ENCODE results near the gene KCTD3. TPM values are rescaled to one million over a fixed set of nuclear protein-coding genes. Genes with fewer than 3 reads are reported as not detected.

KCTD3 gene
- polyA plus RNA-seq (ENCODE audit: insufficient read length in 12 of 12): 10 to 100 TPM in 11 of 12 donors, not detected in 1; 37.3 to 62.1 (median 48.8) TPM
- long read RNA-seq, donor 1, partial matches to known transcripts: 10 of 17 reads
- long read RNA-seq, donor 1, other reads (novel, unspliced or antisense): 0 of 17 reads
- long read RNA-seq, donor 2, transcript KCTD3-201 (18 exons, 3,931 nt): major isoform, 8 of 10 reads
- long read RNA-seq, donor 2, partial matches to known transcripts: 0 of 10 reads
- long read RNA-seq, donor 2, other reads (novel, unspliced or antisense): 0 of 10 reads
- long read RNA-seq, donor 3, partial matches to known transcripts: 0 of 7 reads
- long read RNA-seq, donor 3, other reads (novel, unspliced or antisense): 0 of 7 reads
- long read RNA-seq, donor 4, partial matches to known transcripts: 0 of 3 reads
- long read RNA-seq, donor 4, other reads (novel, unspliced or antisense): 0 of 3 reads
- long read RNA-seq, donor 5, partial matches to known transcripts: 13 of 19 reads
- long read RNA-seq, donor 5, other reads (novel, unspliced or antisense): 0 of 19 reads
- long read RNA-seq, donor 6, partial matches to known transcripts: 0 of 6 reads
- long read RNA-seq, donor 6, other reads (novel, unspliced or antisense): 0 of 6 reads
- long read RNA-seq, donor 7: 0 reads
- long read RNA-seq, donor 8, transcript KCTD3-201 (18 exons, 3,931 nt): major isoform, 7 of 21 reads
- long read RNA-seq, donor 8, partial matches to known transcripts: 11 of 21 reads
- long read RNA-seq, donor 8, other reads (novel, unspliced or antisense): 0 of 21 reads
- long read RNA-seq, donor 9, partial matches to known transcripts: 0 of 2 reads
- long read RNA-seq, donor 9, other reads (novel, unspliced or antisense): 0 of 2 reads
- long read RNA-seq, donor 10, transcript KCTD3-201 (18 exons, 3,931 nt): major isoform, 7 of 7 reads
- long read RNA-seq, donor 10, partial matches to known transcripts: 0 of 7 reads
- long read RNA-seq, donor 10, other reads (novel, unspliced or antisense): 0 of 7 reads
- long read RNA-seq, donor 11, transcript KCTD3-201 (18 exons, 3,931 nt): major isoform, 5 of 7 reads
- long read RNA-seq, donor 11, partial matches to known transcripts: 0 of 7 reads
- long read RNA-seq, donor 11, other reads (novel, unspliced or antisense): 0 of 7 reads

DNA sequence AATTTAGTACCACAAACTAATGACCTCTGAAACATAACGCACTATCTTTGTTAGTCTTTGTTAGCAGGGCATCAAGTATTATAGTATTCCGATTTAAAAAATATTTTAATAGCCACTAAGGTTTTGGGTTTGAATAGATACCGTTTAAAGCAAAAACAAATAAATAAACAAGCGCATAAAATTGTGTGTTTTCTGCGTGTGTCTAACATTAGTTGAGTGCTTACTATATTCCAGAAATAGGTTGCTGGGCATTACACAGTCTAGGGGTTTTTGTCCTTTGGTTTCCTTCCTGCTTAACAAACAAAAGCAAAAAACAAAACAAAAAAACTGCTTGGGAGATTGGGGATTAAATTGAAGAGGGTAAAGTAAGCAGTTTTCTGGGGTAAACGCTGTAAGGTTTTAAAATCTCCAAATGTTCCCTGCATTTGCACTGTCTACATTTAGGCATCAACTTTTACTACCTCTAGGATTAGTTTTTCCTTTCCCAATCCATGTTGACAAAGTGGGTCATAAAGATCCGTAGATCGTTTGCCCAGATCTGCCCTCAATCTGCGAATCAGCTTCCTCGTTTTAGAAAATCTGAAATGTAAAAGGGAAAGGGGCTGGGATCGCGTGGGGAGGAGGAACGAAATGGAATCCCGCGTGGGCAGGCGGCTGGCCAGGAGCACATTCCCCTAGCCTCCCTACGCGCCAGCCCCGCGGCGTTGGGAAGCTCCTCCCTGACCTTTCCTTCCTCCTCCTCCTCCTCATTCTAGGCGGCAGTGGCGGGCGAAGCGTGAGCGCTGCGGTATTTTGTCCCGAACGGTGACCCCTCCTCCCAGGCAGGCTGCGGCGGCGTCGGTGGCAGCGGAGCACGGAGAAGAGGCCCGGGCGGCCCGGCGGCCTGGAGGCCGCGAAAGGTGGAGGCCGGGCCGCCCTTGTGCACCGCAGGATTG lies at the start of gene KCTD3:
TSS of gene KCTD3 (plus strand) at position 749 of the 935 bp plus-strand sequence. CDS start 382 bp downstream, outside the sequence.
- peak; percentile 82 for DNase-seq

DNA sequence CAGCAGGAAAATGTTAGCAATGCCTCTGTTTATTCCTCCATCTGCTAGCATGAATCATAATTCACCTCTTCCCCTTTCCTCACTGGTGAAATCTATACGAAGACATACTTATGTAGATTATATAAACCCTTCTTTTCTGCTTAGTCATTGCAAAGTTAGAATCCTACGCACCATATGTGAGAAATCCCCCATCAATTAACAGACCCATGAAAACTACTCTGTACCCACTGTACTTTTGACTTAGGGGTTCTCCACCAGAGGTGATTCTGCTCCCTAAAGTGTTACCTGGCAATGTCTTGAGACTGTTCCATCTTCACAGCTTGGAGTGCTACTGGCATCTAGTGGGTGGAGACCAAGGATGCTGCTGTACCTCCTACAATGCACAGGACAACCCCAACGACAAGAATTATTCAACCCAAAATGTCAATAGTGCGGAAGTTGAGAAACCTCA lies 49.6 kb upstream of the KCTD3 start:
- no peak for DNase-seq

GRCh38 chr1:215518594-215518993 lies 48.5 kb upstream of the KCTD3 start:
- DNase-seq: no peak

GRCh38 chr1:215521279-215521678 lies 45.8 kb upstream of the KCTD3 start:
- no peak for DNase-seq

DNA sequence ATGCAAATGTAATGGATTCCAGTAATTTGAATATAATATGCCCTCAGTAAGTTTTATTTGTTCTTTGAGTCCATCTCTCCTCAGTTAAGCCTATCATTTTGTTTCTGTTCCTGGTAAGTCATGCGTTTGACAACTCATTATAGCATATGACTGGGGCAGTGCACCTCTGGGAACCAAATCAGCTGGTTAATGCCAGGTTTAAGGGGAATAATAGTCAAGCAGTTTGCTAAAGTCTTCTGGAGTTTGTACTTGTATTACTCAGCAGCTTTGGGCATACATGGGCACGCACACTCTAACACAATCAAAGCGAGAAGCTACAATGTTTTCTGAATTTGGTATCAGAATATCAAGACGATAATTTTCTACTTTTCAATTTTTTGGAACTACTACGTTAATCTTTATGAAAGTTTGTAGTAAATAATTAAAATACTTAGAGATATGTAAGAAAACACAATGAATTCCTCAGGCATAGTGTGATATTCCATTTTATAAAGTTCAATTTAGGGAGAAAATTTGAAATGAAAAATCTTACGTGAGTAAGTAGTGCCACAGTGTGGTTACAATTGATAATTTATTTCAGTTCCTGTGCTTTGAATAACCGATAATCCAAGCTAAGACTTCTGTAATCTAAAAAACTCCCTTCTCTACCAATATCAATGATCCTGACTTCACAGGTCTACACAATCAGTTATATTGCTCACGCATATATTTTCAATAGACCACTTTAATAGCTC lies 43.8 kb upstream of the KCTD3 start:
- no peak for DNase-seq

DNA sequence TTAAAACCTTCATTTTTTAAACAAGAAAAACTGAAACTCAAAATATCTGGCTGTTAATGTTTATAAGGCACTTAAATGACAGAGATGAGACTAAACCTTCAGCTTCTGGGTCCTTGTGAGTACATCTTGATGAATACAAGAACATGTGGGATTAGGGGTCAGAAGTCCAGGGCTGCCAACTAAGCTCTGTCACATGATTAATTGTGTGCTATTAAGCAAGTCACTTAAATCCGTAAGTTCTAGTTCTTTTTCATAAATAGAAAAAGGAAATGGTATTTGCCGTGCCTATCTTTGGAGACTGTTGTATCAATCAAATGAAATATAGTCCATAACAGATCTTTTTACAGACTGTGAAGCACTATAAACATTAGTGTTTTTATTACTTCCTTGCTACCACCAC lies 43.2 kb upstream of the KCTD3 start:
- no peak for DNase-seq

GRCh38 chr1:215526147-215526845 lies 40.8 kb upstream of the KCTD3 start:
- DNase-seq: peak; percentile 51

- no peak for DNase-seq
Observed at GRCh38 chr1:215526846-215527151, 40.3 kb upstream of the KCTD3 start.

DNA sequence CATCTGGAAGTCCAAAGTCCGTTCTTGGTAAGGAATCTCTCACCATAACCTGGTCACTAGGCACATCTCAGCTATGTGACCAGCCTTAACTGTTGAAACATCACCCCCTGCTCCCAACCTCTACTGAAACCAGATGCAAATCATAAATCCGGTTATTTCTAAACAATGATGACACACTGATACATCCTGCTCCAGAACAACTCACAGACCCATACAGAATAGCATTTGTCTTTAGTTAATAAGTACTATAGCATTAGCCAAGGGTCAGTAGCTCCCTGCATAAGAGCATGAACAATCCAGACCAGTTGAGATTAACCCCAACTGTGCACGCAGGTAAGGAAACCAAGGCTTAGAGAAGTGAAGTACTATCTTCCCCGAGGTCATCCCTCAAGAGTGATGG lies 38.0 kb upstream of the KCTD3 start:
- DNase-seq: no peak

DNA sequence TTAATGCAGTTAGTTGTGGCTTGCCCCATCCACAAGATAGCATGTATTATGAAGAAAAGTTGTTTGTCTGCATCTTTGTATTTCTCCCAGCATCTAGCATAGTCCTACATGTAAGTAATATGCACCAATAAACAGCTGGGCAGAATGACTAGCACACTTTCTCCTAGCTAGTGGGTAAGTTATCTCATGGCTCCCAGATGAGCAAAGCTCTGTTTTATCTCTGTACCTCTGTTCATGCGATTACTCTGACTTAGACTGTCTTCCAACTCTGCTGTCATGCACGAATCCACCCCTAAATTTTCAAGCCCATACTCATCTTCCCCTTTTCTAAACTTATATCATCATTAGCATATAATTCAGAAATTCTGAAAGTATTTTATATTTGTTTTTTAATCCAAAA lies 37.5 kb upstream of the KCTD3 start:
- DNase-seq: no peak

- DNase-seq: no peak
Observed at GRCh38 chr1:215530401-215530984, 36.6 kb upstream of the KCTD3 start.

GRCh38 chr1:215539803-215540570 lies 27.1 kb upstream of the KCTD3 start:
- DNase-seq: no peak

GRCh38 chr1:215542301-215542700 lies 24.8 kb upstream of the KCTD3 start:
- DNase-seq: no peak

GRCh38 chr1:215543191-215543606 lies 23.9 kb upstream of the KCTD3 start:
- DNase-seq: no peak

DNA sequence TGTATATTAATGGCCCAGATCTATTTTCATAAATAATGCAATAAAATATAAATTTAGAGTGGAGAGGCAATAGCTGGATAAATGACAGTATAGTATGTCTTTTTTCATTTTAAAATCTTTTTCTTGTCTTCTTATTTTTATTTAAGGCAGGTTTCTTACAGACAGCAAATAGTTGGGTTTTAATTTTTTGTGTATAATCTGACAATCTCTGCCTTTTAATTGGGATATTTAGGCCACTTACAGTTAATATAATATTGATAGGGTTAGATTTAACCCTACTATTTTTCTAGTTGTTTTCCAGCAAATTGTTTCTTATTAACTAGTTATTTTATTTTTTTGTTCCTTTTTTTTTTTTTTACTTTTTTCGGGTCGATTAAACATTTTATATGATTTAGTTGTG lies 23.3 kb upstream of the KCTD3 start:
- DNase-seq: no peak

DNA sequence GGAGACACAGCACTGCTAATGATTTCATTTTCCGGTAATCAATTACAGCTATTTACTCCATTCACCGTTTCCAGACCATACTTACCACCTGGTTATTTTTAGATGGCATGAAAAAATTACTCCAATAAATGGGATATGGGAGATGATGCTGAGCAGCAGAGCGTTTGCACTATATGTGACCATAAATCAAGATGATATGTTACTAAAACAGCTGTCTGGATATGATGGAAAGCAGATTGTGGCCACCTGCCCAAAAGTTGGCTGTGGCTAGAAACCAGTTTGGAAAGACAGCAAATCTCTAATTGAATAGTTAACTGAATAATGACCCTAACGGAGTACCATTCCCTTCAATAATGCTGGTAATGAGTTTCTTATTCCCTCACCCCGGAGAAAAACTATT lies 22.5 kb upstream of the KCTD3 start:
- DNase-seq: no peak

GRCh38 chr1:215545096-215545495 lies 22.0 kb upstream of the KCTD3 start:
- no peak for DNase-seq

DNA sequence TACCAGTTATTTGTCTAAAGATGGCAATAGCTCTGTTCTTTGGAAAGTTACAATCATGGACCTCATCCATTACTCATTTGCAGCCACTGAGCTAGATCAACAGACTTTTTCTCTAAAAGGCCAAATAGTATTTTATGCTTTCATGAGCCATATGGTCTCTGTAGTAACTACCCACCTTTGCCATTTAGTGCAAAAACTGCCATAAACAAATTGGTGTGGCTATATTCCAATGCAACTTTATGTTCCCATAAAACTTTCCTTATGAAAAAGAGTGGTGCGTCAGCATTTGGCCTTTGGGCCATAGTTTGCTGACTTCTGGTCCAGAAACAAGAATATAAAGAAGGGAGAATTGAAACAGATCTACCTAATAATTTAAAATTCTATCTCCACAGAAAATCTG lies 20.1 kb upstream of the KCTD3 start:
- DNase-seq: no peak

- DNase-seq: no peak
Observed at GRCh38 chr1:215551806-215552205, 15.3 kb upstream of the KCTD3 start.

All from muscle of arm (tissue), 14 donors.